Stomach (tissue), 19 donors: ENCODE results near the gene MYT1. TPM values are rescaled to one million over a fixed set of nuclear protein-coding genes. Genes with fewer than 3 reads are reported as not detected.

ENCODE experiments used
- DNase-seq, 2 donors: peaks; one replicate each; pipeline versions ENCODE4 v3.0.0 to v3.0.0-alpha.2; 2013 to 2019
- H3K27ac ChIP-seq, 5 donors: fragments of 200-600 bp in 4 of 5; sonication (generic) in 4 of 5; one replicate each; pipeline ENCODE4 v1.5.1; 2013 to 2019; ENCODE audit warnings: mild to moderate bottlenecking in 1 of 5, moderate library complexity in 1 of 5
- H3K27me3 ChIP-seq, 3 donors: fragments of 200-600 bp; sonication (generic); one replicate each; pipeline ENCODE4 v1.5.1; 2017 to 2019; ENCODE audit warnings: mixed run types in 1 of 3
- H3K36me3 ChIP-seq, 4 donors: fragments of 200-600 bp; sonication (generic); 1 replicate in 3 of 4; 2 replicates in 1 of 4; pipeline ENCODE4 v1.5.1; 2016 to 2019
- H3K4me1 ChIP-seq, 4 donors: fragments of 200-600 bp; sonication (generic); one replicate each; pipeline ENCODE4 v1.5.1; 2016 to 2019
- H3K4me3 ChIP-seq, 4 donors: fragments of 200-600 bp; sonication (generic) in 3 of 4; one replicate each; pipeline ENCODE4 v1.5.1; 2016 to 2019; ENCODE audit warnings: mild to moderate bottlenecking in 1 of 4
- H3K9me3 ChIP-seq, 4 donors: fragments of 200-600 bp; sonication (generic); one replicate each; pipeline ENCODE4 v1.5.1; 2016 to 2019
- EP300 ChIP-seq: sonication (generic); formaldehyde crosslinking; IDR thresholded peaks from one replicate; pipeline ENCODE4 v1.6.1; 2017; ENCODE audit warnings: antibody characterized with exemption
- POLR2A ChIP-seq, 4 donors: fragments of 450-650 bp; IDR thresholded peaks; one replicate each; pipeline ENCODE4 v1.6.1; 2016; ENCODE audit warnings: antibody characterized with exemption in 4 of 4, control low read depth in 2 of 4, mild to moderate bottlenecking in 1 of 4, moderate library complexity in 1 of 4
- POLR2AphosphoS5 ChIP-seq, 3 donors: sonication (generic); formaldehyde crosslinking; IDR thresholded peaks; one replicate each; pipeline ENCODE4 v1.6.1; 2016; ENCODE audit warnings: antibody characterized with exemption in 3 of 3
- WGBS, 5 donors: extraction: QIAGEN DNeasy Blood & Tissue Kit in 3 of 5; methylation state at CpG; one replicate each; pipeline versions ENCODE4 v1.1.5 to v1.1.7; 2013 to 2018; 5-methylcytosine and 5-hydroxymethylcytosine counted together
- intact Hi-C: fragments of 100-400 bp; cut with DNase I; formaldehyde crosslinking; loops from one replicate; pipeline ENCODE4 v1.15.1; 2023; ENCODE audit warnings: low total_unique reads
- long read RNA-seq, 10 donors: transcript quantifications; one replicate each; lab custom pipeline, GENCODE V29; 2026
- polyA plus RNA-seq, 3 donors: library from polyadenylated mRNA; stranded (reverse); fragments of 200-250 nt; gene quantifications; one replicate each; pipeline ENCODE4 v1.2.3, GENCODE V29; 2013
- total RNA-seq, 5 donors: library from RNA; depleted of rRNA; stranded (reverse); fragments of >200 nt; gene quantifications; one replicate each; pipeline versions ENCODE4 v1.1.0 to v1.2.3, GENCODE V29; 2014 to 2016
- TF ChIP-seq, protein P1 (sequence below), 7 experiments: fragments of 450-650 bp in 4 of 7; fragments of 200-600 bp in 3 of 7; sonication (generic) in 3 of 7; IDR thresholded peaks; one replicate each; pipeline ENCODE4 v1.5.1; 2016 to 2019; ENCODE audit warnings: antibody characterized with exemption in 7 of 7, control low read depth in 2 of 7, mild to moderate bottlenecking in 1 of 7
- donor health status: healthy with polysubstance abuse.
- donor health status: Bipolar disorder and iron deficiency.
- donor health status: healthy.

The MYT1 gene
- under 1 TPM in 1 of 5 donors, not detected in 4; 0.55 TPM for total RNA-seq
- polyA plus RNA-seq, result under 1 TPM in 2 of 3 donors, not detected in 1; 0.08 to 0.25 TPM
- long read RNA-seq, donor 1, result 0 reads
- long read RNA-seq, donor 2, result 0 reads
- long read RNA-seq, donor 3, result 0 reads
- long read RNA-seq, donor 4, result 0 reads
- long read RNA-seq, donor 5, result 0 reads
- long read RNA-seq, donor 6, result 0 reads
- long read RNA-seq, donor 7, result 0 reads
- long read RNA-seq, donor 8, result 0 reads
- long read RNA-seq, donor 9, result 0 reads
- long read RNA-seq, donor 10, result 0 reads

DNA sequence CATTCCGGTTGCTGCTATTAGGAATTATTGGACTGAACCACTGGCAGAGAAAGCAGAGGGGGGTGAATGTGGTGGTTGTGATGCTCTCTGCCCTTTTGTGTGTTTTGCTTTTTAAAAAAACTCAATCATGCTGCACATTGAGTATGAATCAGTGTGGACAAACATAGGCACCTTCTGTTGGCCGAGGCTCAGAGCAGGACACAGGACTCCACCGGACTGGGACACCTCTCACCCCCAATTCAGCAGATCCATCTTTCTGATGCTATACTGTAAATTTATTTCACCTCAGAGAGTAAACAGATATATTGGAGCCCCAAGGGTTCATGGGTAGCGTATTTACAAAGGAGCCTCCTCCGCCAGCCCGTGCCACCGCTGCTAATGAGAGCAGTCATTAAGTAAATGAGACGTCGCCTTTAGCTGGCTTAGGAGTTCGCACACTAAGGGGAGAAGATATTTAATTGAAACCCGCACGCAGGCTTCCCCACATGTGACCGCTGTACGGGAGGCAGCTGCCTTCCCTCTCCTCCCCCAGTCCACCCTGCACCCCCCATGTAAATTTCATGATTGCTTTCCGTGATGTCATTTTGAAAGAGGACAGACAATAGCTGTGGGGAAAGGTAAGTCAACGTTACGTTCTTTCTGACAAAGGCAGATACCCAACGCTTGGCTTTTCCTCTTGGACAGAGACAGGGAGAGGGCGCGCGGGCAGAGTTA lies at the start of gene MYT1:
Gene MYT1 (plus strand): TSS at position 330 of the 714 bp plus-strand sequence. CDS start 34,410 bp downstream, outside the sequence.
- Histone ChIP-seq H3K27ac (no peak within 1 kb of the TSS), H3K4me3 (no peak within 1 kb of the TSS), H3K27me3 (peaks cover 11 to 100% (median 78%) of the 10 kb centered on the region in 3 donors)

DNA sequence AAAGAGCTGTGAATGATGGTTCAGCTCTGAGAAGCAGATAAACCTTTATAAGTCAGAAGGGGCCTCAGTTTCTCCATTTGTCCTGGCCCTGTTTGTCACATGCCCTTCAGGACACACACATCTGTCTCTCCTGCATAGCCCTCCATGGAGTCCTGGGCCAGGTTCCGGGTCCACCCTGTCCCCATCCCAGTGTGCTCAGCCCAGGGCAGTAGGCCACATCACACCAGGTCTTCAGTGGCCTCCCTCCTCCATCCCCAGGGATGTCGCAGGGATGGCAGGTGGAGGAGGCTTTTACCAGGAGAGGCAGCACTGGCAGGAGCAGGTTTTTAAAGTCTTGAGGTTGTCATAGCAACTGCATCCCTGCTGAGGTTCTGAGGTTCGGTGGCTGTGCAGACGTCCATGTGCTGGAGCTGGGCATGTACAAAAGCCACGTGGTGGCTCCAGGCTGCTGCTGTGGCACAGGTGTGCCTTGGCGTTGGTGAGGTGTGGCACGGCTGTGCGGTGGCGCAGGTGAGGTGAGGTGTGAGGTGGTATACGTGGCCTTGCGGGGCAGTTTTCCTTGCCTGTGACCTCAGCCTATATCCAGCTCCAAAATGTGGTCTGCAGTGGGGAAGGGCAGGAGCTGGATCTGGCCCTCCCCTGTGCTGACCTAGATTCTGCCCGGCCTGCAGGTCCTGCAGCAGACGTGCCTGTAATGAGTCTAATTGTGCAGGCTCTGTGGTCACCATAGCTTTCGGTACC lies 48.9 kb upstream of the MYT1 start:
- DNase-seq, result peak in 1 of 2 donors; percentile 4
- H3K36me3 ChIP-seq, result no peaks in the 10 kb centered on the region
- WGBS, 5 donors, result 67 to 75% (median 72%) methylated on average over 11 to 14 of the region's 14 CpGs
- peaks cover 0 to 9% (median 0%) of the 10 kb centered on the region in 3 donors for H3K27me3 ChIP-seq
- H3K4me3 ChIP-seq, result no peak overlapping the region
- no peak overlapping the region for H3K27ac ChIP-seq
- peaks cover 0 to 8% (median 5%) of the 10 kb centered on the region in 4 donors for H3K4me1 ChIP-seq
- intact Hi-C loops, result no loop called here
- H3K9me3 ChIP-seq, result no peaks in the 10 kb centered on the region
- TF ChIP-seq POLR2A (IDR thresholded peaks at IDR 0.05) (no peak), EP300 (no peak), POLR2AphosphoS5 (IDR thresholded peaks at IDR 0.05) (no peak)
- TF ChIP-seq, protein P1, sequence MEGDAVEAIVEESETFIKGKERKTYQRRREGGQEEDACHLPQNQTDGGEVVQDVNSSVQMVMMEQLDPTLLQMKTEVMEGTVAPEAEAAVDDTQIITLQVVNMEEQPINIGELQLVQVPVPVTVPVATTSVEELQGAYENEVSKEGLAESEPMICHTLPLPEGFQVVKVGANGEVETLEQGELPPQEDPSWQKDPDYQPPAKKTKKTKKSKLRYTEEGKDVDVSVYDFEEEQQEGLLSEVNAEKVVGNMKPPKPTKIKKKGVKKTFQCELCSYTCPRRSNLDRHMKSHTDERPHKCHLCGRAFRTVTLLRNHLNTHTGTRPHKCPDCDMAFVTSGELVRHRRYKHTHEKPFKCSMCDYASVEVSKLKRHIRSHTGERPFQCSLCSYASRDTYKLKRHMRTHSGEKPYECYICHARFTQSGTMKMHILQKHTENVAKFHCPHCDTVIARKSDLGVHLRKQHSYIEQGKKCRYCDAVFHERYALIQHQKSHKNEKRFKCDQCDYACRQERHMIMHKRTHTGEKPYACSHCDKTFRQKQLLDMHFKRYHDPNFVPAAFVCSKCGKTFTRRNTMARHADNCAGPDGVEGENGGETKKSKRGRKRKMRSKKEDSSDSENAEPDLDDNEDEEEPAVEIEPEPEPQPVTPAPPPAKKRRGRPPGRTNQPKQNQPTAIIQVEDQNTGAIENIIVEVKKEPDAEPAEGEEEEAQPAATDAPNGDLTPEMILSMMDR (IDR thresholded peaks at IDR 0.05), result no peak

More for the DNA sequence above, at the start of gene MYT1:
- Histone ChIP-seq H3K9me3 (no peaks in the 10 kb centered on the region), H3K36me3 (no peaks in the 10 kb centered on the region), H3K4me1 (no peaks in the 10 kb centered on the region)
- WGBS, 5 donors, result 60 to 69% (median 64%) methylated on average over 21 of the region's 21 CpGs
- intact Hi-C loops, result no loop called here
- TF ChIP-seq EP300 (no peak), POLR2AphosphoS5 (IDR thresholded peaks at IDR 0.05) (no peak), POLR2A (IDR thresholded peaks at IDR 0.05) (no peak)
- TF ChIP-seq, protein P1 (IDR thresholded peaks at IDR 0.05), result no peak
- peak in 1 of 2 donors; percentile 47 for DNase-seq

DNA sequence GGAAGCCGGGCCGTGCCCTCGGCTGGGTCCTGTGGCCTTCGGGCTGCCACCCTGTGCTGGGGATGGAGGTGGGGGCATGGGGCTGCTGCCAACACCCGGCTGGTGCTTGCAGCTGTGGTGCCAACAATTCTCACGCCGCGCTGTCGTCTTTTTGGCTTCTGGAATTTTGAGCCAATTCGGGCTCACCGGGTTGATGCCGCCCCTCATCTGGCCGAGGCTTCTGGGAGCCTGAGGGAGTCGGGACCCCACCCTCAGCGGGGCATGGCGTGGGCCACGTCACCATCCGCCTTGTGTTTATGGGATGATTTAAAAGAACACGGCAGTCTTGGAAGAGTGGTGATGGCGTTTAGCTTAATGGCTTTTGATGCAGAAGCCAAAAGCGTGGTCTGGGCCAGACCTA lies 48.2 kb upstream of the MYT1 start:
- no peaks in the 10 kb centered on the region for H3K36me3 ChIP-seq
- H3K9me3 ChIP-seq, result no peaks in the 10 kb centered on the region
- TF ChIP-seq EP300 (no peak), POLR2A (IDR thresholded peaks at IDR 0.05) (no peak), POLR2AphosphoS5 (IDR thresholded peaks at IDR 0.05) (no peak)
- TF ChIP-seq, protein P1 (IDR thresholded peaks at IDR 0.05), result no peak
- WGBS, 5 donors, result 80 to 85% (median 84%) methylated on average over 20 to 21 of the region's 21 CpGs
- intact Hi-C loops, result no loop called here
- H3K27me3 ChIP-seq, result peaks cover 0 to 14% (median 3%) of the 10 kb centered on the region in 3 donors
- no peak overlapping the region for H3K4me3 ChIP-seq
- DNase-seq, result peak in 1 of 2 donors; percentile 15
- peaks cover 0 to 12% (median 10%) of the 10 kb centered on the region in 4 donors for H3K4me1 ChIP-seq
- no peak overlapping the region for H3K27ac ChIP-seq
